ENCODE data around the gene GCM1.

Gene GCM1

DNA sequence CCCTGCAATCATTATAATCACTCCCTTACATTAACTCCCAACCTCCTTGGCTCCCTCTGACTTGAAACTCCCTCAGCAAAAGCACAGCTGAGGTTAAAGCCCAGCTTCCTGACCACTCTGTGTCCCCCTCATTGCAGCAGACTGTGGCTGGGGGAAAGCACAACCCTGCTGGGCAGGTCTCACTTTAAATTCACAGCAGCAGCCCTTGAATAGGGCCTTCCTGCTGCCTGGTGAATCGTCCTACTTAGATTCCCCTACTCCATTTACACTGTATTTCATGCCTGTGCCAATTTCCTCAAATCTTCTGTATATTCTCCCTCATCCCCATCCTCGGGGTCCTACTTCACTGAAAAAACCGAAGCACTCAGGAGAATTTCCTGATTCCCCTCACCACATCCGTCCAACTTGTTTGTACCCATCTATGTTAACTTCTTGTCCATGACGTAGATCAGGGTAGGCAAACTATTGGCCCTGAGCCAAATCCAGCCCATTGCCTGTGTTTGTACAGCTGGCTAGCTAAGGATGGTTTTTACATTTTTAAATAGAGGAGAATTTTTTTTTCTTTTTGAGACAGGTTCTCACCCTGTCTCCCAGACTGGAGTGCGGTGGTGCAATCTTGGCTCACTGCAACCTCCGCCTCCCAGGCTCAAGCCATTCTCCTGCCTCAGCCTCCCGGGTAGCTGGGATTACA lies 31.5 kb upstream of the GCM1 start:
- no peak for TF ChIP-seq CTCF (conservative IDR thresholded peaks at IDR 0.05; ENCODE audit: low read depth, low read length)
- no peak for DNase-seq (ENCODE audit: low read depth)
- no peak overlapping the region for H3K4me3 ChIP-seq (ENCODE audit: low read length)

DNA sequence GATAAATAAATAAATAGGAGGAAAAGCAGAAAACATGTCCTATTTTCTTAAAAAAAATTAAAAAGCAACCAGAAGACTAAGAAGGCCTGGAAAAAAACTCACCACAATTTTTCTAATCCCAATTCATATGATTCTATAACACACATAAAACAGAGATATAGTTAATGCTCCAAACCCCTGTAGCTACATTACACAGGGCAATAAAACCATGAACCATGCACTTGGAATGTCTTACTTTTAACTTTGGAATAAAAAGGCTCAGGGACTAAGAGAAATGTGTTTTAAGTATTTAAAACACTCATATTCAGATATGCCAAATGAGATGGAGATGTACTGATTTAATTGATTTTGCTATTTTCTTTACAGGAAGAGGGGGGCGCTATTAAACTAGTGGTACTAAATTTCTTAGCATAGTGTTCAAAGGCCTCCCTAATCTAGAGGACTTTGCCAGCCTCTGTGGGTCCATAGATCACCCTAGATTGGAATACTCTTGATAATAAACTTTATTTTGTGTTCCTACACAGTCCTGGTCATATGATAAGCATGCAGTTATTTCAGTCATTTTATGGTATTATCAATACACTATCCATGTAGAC lies 30.3 kb upstream of the GCM1 start:
- TF ChIP-seq CTCF (conservative IDR thresholded peaks at IDR 0.05; ENCODE audit: low read depth, low read length): no peak
- H3K4me3 ChIP-seq (ENCODE audit: low read length): no peak overlapping the region
- DNase-seq (ENCODE audit: low read depth): no peak

DNA sequence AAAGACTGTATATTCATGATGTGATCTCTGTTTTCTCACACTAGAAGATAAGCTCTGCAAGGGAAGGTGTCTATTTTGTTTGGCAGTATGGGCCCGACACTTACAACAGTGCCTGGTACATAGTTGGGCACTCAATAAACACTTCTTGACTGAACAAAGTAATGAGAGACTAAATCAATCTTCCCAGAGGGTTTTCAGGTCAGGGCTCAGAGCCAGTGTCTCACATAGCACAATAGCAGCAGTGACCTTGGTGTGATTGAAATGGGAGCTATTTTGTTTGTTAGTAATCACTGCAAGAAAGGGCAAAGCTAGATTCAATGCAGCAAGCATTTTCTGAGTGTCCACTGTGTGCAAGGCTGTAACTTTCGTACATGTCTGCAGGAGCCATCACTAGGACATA lies 26.4 kb upstream of the GCM1 start:
- no peak for DNase-seq (ENCODE audit: low read depth)
- H3K4me3 ChIP-seq (ENCODE audit: low read length): no peak overlapping the region
- TF ChIP-seq CTCF (conservative IDR thresholded peaks at IDR 0.05; ENCODE audit: low read depth, low read length): no peak

- DNase-seq (ENCODE audit: low read depth): no peak
- H3K4me3 ChIP-seq (ENCODE audit: low read length): no peak overlapping the region
- no peak for TF ChIP-seq CTCF (conservative IDR thresholded peaks at IDR 0.05; ENCODE audit: low read depth, low read length)
These were observed 23.8 kb upstream of the GCM1 start for GRCh38 chr6:53172468-53172803.

DNA sequence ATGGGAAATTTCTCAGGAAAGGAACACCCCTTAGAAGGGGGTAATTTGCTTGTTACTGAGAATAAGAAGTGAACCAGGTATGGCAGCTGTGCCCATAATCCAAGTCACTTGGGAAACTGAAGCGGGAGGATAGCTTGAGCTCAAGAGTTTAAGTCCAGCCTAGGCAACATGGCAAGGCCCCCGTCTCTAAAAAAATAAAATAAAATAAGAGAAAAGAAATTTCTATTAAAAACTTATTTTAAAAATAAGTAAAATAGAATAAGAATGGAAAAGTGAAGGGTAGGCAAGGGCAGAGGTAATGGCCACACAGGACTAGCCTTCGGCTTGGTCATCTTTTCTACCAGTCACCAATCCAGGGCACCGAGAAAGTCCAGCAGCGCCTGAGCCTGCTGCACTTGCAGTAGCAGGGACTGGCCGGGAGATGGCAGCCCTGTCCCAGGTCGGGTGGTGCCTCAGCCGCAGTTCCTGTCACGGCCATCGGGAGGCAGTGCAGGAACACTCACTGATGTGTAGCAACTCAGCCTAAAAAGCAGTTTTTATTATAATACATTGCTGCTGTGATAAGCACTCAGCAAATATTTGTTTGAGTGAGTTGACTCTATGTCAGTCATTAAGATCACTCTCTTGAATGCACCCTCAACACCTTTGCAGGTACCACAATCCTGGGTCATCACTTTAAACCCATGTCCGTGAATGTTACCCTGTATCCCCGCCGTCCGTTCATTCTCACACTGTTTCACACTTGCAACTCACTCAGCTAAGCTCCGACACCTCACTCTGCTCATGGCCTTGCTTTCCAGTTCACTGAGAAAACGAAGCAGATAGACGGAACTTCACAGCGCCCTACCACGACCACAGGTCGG lies 23.2 kb upstream of the GCM1 start:
- TF ChIP-seq CTCF (conservative IDR thresholded peaks at IDR 0.05; ENCODE audit: low read depth, low read length): peak; percentile 100
- H3K4me3 ChIP-seq (ENCODE audit: low read length): no peak overlapping the region
- DNase-seq (ENCODE audit: low read depth): no peak

GRCh38 chr6:53168516-53169267 lies 20.1 kb upstream of the GCM1 start:
- peak; percentile 59 for DNase-seq (ENCODE audit: low read depth)
- no peak for TF ChIP-seq CTCF (conservative IDR thresholded peaks at IDR 0.05; ENCODE audit: low read depth, low read length)
- no peak overlapping the region for H3K4me3 ChIP-seq (ENCODE audit: low read length)
